GM18520 (cell line): ENCODE data around the gene CBL.

Experiments
- ATAC-seq: cut with Tn5 transposase; IDR thresholded peaks from one replicate; pipeline ENCODE4 v1.9.1; 2021; ENCODE audit not compliant: unreplicated experiment

CBL gene

GRCh38 chr11:119307219-119307618 is 101.1 kb downstream of the CBL start:
- no peak for ATAC-seq

- no peak for ATAC-seq
These were observed 101.8 kb downstream of the CBL start for GRCh38 chr11:119307974-119308373.

GRCh38 chr11:119309411-119309810 is 103.3 kb downstream of the CBL start:
- ATAC-seq = no peak

GRCh38 chr11:119309953-119310681 is 104.0 kb downstream of the CBL start:
- ATAC-seq = no peak

GRCh38 chr11:119310682-119311052 is 104.5 kb downstream of the CBL start:
- ATAC-seq = no peak

- ATAC-seq = no peak
These were observed 108.6 kb downstream of the CBL start for GRCh38 chr11:119314726-119315125.

- ATAC-seq = no peak
These were observed 109.2 kb downstream of the CBL start for GRCh38 chr11:119315131-119316015.

- ATAC-seq = no peak
These were observed 110.0 kb downstream of the CBL start for GRCh38 chr11:119316016-119316728.

GRCh38 chr11:119316729-119317591 is 110.8 kb downstream of the CBL start, which contains the start of gene MCAM:
Gene MCAM (minus strand): TSS chr11:119317130. CDS start chr11:119317101, 29 bp downstream.
- ATAC-seq = no peak

GRCh38 chr11:119317592-119318239 is 111.6 kb downstream of the CBL start:
- no peak for ATAC-seq

- ATAC-seq = no peak
These were observed 112.3 kb downstream of the CBL start for GRCh38 chr11:119318240-119319135.

- ATAC-seq = no peak
These were observed 113.1 kb downstream of the CBL start for GRCh38 chr11:119319136-119319699.

GRCh38 chr11:119319700-119320239 is 113.6 kb downstream of the CBL start:
- no peak for ATAC-seq

GRCh38 chr11:119320240-119320775 is 114.2 kb downstream of the CBL start:
- no peak for ATAC-seq

GRCh38 chr11:119320776-119321524 is 114.8 kb downstream of the CBL start:
- no peak for ATAC-seq

GRCh38 chr11:119322360-119322739 is 116.2 kb downstream of the CBL start:
- no peak for ATAC-seq

GRCh38 chr11:119322921-119323531 is 116.9 kb downstream of the CBL start:
- ATAC-seq = no peak
